ENCODE data around the gene TMEM213.

Gene TMEM213

GRCh38 chr7:138881579-138882188 lies 83.9 kb downstream of the TMEM213 start:
- TF ChIP-seq CTCF (IDR thresholded peaks at IDR 0.05; ENCODE audit: borderline replicate concordance, extremely low read depth, low read length, poor library complexity, severe bottlenecking) (no peak), EZH2 (IDR thresholded peaks at IDR 0.05; ENCODE audit: borderline replicate concordance, low read depth, low read length, severe bottlenecking) (no peak)
- Histone ChIP-seq H3K4me3 (ENCODE audit: low read depth in 1 of 2, low read length in 2 of 2) (no peak overlapping the region), H4K20me1 (ENCODE audit: insufficient read depth, low read length) (no peaks in the 10 kb centered on the region), H3K4me2 (ENCODE audit: insufficient read depth, low read length) (no peak overlapping the region), H3K79me2 (ENCODE audit: insufficient read depth, low read length) (no peaks in the 10 kb centered on the region), H3K27ac (ENCODE audit: low read length) (no peak overlapping the region), H3K36me3 (ENCODE audit: insufficient read depth, low read length) (no peaks in the 10 kb centered on the region), H2AFZ (ENCODE audit: low read depth, low read length) (no peak overlapping the region), H3K4me1 (ENCODE audit: insufficient read depth, low read length) (peaks cover 11% of the 10 kb centered on the region), H3K9ac (ENCODE audit: low read depth, low read length) (no peak overlapping the region), H3K9me3 (ENCODE audit: insufficient read depth, low read length, severe bottlenecking) (no peaks in the 10 kb centered on the region), H3K27me3 (ENCODE audit: insufficient read depth, low read length, poor library complexity) (no peaks in the 10 kb centered on the region)
- ATAC-seq (ENCODE audit: insufficient read depth, low read depth) (no peak), DNase-seq (no peak)

GRCh38 chr7:138882249-138882648 lies 84.5 kb downstream of the TMEM213 start:
- H3K4me2 ChIP-seq (ENCODE audit: insufficient read depth, low read length): no peak overlapping the region
- no peaks in the 10 kb centered on the region for H3K27me3 ChIP-seq (ENCODE audit: insufficient read depth, low read length, poor library complexity)
- H3K9me3 ChIP-seq (ENCODE audit: insufficient read depth, low read length, severe bottlenecking): no peaks in the 10 kb centered on the region
- no peak overlapping the region for H2AFZ ChIP-seq (ENCODE audit: low read depth, low read length)
- ATAC-seq (ENCODE audit: insufficient read depth, low read depth) (no peak), DNase-seq (no peak)
- no peaks in the 10 kb centered on the region for H3K79me2 ChIP-seq (ENCODE audit: insufficient read depth, low read length)
- TF ChIP-seq CTCF (IDR thresholded peaks at IDR 0.05; ENCODE audit: borderline replicate concordance, extremely low read depth, low read length, poor library complexity, severe bottlenecking) (no peak), EZH2 (IDR thresholded peaks at IDR 0.05; ENCODE audit: borderline replicate concordance, low read depth, low read length, severe bottlenecking) (no peak)
- H3K4me3 ChIP-seq (ENCODE audit: low read depth in 1 of 2, low read length in 2 of 2): no peak overlapping the region
- no peaks in the 10 kb centered on the region for H3K36me3 ChIP-seq (ENCODE audit: insufficient read depth, low read length)
- H3K4me1 ChIP-seq (ENCODE audit: insufficient read depth, low read length): peaks cover 12% of the 10 kb centered on the region
- H4K20me1 ChIP-seq (ENCODE audit: insufficient read depth, low read length): no peaks in the 10 kb centered on the region
- H3K9ac ChIP-seq (ENCODE audit: low read depth, low read length): no peak overlapping the region
- H3K27ac ChIP-seq (ENCODE audit: low read length): no peak overlapping the region

GRCh38 chr7:138885383-138886147 lies 87.8 kb downstream of the TMEM213 start:
- Histone ChIP-seq H3K79me2 (ENCODE audit: insufficient read depth, low read length) (no peaks in the 10 kb centered on the region), H3K36me3 (ENCODE audit: insufficient read depth, low read length) (no peaks in the 10 kb centered on the region), H3K4me3 (ENCODE audit: low read depth in 1 of 2, low read length in 2 of 2) (no peak overlapping the region), H3K4me2 (ENCODE audit: insufficient read depth, low read length) (no peak overlapping the region), H4K20me1 (ENCODE audit: insufficient read depth, low read length) (no peaks in the 10 kb centered on the region), H3K9ac (ENCODE audit: low read depth, low read length) (no peak overlapping the region), H3K9me3 (ENCODE audit: insufficient read depth, low read length, severe bottlenecking) (no peaks in the 10 kb centered on the region), H3K27ac (ENCODE audit: low read length) (peak overlapping the region; percentile 66; the same call in 1 of the 2 replicates), H2AFZ (ENCODE audit: low read depth, low read length) (peak overlapping the region; percentile 75; the same call in 1 of the 2 replicates), H3K4me1 (ENCODE audit: insufficient read depth, low read length) (peaks cover 12% of the 10 kb centered on the region), H3K27me3 (ENCODE audit: insufficient read depth, low read length, poor library complexity) (no peaks in the 10 kb centered on the region)
- peak; percentile 35 for TF ChIP-seq CTCF (IDR thresholded peaks at IDR 0.05; ENCODE audit: borderline replicate concordance, extremely low read depth, low read length, poor library complexity, severe bottlenecking)
- no peak for TF ChIP-seq EZH2 (IDR thresholded peaks at IDR 0.05; ENCODE audit: borderline replicate concordance, low read depth, low read length, severe bottlenecking)
- ATAC-seq (ENCODE audit: insufficient read depth, low read depth) (no peak), DNase-seq (peak; percentile 23)

All from DND-41 (cell line).